HG02973 (cell line): ENCODE results near the gene PAK1.

ENCODE experiments used
- ATAC-seq: cut with Tn5 transposase; IDR thresholded peaks from one replicate; pipeline ENCODE4 v1.9.1; 2021; ENCODE audit warnings: moderate library complexity; ENCODE audit not compliant: unreplicated experiment

PAK1 gene

DNA sequence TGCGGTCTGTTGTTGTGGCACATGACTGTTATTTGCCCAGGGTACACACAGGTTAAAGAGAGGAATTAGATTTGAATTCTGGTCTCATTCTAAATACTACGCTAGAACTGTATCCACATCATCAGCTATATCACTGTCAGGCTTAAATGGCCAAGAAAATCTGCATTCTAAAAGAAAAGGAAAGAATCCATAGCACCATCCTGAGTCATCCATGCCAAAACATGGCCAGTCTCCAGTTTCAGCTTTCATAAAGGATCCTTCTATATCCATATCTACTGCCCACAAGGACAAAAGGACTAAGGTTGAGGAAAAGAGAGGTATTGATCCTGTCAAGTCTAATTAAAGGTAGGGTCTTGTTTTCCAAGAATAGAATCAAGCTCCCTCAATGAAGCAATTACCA is 98.8 kb downstream of the PAK1 start:
- ATAC-seq, result no peak

DNA sequence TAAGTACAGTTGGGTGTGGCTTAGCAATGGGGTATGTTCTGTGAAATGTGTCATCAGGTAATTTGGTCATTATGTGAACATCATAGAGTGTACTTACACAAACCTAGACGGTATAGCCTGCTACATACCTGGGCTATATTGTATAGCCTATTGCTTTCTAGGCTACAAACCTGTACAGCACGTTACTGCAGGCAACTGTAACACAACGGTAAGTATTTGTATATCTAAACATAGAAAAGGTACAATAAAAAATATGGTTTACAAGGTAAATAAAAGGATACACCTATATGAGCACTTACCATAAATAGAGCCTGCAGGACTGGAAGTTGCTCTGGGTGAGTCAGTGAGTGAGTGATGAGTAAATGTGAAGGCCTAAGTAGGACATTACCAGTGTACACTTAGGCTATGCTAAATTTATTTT is 99.3 kb downstream of the PAK1 start:
- ATAC-seq, result no peak

DNA sequence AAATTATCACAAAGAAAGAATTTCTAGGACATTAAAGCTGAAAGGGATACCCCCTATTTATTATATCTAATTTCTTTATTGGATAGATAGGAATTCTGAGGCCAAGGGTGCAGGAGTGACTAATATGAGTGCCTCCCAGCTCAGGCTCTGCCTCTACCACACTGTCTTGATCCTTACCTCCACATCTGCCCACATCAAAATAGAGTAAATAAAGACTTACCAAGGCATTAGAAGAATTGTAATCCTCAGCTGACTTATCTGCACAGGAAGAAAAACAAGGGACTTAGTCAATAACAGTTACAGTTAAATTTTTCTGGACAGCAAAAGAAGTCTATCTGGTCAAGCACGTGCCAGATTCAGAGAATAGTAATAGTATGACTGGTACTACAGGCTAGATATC is 99.8 kb downstream of the PAK1 start:
- ATAC-seq, result no peak

DNA sequence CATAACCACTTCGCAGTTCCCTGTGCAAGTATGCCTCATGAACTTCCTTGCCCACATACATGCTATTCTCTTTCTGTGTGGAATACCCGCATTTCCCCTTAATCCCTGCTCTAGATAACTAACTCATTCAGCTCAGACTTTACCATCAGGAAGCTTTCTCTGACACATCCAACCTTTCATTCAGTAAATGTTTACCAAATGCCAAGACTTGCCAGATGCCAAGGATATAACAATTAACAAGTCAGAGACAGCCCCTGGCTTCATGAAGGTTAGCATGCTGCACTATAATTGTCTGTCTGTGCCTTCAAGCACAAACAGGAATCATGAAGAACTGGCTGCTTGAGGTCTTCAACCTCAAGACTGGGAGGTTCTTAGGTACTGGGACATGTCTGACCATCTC is 101.2 kb downstream of the PAK1 start:
- ATAC-seq, result no peak

DNA sequence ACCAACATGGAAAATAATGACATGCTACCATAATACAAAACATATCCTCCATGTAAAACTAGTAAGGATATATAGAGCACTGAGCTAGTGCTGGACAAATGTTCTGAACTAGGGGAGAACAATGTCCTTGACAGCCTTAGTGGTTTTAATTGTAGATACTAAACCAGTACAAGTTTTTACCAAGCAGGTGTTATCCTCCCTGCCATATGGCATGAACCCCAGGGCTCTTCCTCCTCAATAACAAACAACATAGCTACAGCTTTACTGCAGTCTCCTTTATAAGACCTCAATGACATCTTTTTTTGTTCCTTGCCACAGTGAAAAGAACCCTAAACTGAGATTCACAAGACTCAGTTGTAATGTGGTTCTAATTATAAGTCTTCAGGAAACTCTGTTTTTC is 102.2 kb downstream of the PAK1 start:
- no peak for ATAC-seq

DNA sequence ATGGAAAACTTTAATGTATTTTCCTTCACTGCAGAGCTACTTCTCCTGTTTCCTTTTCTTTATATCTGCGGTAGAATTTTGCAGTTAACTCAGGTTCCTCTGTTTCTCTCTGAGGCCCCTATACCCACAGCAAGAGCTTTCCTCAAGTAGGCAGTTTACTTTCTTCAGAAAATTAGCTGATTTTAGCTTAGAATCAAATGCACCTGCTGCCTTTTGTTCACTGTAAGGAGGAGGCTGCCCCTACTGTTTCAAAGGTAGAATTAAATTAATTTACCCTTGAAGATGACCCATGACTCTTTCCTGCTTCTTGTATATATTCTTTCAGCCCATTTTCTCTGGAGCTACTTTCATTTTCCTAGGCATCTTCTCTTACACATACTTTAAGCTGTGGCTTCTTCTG is 103.7 kb downstream of the PAK1 start:
- ATAC-seq, result no peak

DNA sequence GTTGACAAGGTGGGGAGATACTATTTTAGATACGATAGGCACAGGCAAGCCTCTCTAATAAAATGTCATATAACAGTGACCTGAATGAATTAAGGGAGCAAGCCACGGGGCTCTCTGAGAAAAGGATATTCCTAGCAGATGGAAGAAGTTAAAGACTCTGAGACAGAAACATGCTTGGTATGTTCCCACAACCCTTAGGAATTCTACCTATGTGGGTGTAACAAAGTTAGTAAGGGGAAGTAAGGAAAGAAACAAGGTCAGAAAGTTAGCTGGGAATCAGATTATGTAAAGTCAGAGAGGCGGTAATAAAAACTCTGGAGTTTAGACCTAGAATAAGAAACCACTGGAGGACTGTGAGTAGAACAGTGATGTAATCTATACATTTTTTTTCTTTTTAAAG is 112.7 kb downstream of the PAK1 start:
- ATAC-seq, result no peak

DNA sequence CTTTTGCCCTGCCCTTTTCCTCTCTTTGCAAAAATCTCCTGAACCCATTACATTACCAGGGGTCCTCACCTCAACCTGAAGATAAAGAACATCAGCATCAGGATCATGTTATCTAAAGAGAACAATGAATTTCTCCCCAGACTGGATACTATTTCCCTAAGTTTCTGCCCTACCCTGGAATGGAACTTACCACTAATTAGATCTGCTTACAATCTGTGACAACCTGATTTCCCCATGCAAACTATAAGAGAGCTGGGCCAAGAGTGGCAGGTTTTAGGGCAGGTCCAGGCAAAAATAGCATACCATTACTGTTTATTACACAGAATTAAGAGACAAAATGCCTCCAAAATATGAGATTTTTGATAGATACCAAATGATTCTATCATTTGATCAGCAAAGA is 114.4 kb downstream of the PAK1 start:
- no peak for ATAC-seq

DNA sequence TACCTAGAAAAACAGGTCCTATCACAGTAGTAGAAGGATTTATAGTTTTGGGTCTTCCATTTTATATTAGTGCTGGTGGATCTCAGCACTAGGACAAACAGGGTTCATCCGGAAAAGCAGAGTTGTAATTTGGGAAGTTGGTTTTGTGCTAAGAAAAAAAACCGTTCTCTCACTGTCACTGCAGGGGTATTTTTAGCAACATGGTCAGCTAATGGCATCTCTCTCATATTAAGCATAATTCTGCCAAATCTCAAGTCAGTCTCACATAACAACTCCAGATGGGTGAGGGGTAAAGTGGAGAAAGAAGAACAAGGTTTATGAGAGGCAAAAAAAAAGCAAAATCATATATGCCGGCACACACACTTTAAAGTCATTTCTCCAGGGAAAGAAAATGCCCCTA is 120.8 kb downstream of the PAK1 start:
- ATAC-seq, result no peak

DNA sequence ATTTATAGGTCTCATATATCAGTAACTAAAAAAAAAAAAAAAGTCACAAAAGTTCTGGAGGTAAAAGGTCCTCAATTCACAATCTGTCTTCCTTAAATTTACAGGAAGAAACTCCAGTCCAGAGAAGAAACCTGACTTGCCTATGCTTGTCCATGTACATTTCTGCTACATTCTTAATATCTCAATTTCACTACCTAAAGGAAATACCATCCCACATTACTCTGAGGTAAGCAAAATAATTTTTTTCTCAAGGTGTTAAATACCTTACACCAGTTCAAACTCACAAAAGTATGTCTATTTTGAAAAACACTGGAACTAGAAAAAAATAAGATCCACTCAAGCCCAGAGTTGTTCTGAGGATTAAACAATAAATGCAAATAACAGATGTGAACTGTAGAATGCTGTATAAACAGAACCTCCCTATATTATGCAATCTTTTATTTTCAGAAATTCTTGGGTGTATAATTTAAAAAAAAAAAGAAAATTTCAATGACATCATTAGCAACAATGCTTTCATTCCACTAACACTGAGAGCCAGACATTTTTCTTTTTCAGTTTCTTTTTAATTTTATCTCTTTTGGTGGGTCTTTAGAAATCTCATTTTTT is 122.5 kb downstream of the PAK1 start:
- no peak for ATAC-seq

DNA sequence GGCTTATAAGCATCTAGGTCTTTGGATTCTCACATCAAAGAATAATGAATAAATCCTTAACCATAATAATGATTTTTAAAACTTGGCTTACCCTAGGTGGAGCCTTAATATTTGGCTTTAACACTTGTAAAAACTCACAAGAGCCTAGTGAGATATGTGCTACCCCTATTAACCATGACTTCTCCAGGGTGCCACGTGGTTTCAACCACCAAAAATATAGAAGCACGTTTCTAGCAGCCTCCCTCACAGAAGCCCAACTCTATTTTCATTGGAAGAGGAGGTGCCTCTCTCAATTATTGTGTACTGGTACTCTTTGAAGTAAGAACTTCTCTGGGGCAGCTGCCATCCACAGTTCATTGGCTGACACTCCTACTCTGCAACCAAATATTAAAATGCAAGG is 125.9 kb downstream of the PAK1 start:
- no peak for ATAC-seq

DNA sequence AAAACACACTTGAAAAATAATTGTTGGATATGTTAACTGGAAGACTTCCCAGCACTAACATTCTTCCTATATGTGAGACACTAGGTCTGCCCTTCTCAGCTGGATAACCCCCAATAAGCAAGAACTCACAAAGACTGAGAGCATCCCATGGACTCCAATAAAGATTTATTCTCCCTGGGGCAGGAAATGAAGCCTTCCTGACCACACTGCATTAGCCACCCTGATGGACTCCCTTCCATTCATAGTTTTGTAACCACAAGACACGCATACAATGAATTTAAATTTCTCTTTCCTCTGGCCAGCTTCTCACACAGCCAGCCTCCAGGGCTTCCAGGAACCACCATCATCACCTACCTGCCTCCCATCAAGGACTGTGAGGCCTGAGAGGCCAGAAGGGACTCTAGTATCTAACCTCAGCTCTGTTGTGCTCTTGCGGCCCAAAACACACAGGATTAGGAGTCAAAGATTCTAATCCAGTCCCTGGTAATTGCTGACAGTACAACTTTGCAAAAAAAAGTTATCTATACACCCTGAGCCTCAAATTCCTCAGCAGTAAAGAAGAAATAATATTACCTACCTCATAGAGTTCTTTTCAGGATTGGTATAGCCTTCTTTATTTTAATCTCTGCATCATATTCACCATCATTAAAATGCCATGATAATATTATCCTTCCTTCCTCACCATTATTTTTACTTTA is 126.8 kb downstream of the PAK1 start:
- no peak for ATAC-seq

DNA sequence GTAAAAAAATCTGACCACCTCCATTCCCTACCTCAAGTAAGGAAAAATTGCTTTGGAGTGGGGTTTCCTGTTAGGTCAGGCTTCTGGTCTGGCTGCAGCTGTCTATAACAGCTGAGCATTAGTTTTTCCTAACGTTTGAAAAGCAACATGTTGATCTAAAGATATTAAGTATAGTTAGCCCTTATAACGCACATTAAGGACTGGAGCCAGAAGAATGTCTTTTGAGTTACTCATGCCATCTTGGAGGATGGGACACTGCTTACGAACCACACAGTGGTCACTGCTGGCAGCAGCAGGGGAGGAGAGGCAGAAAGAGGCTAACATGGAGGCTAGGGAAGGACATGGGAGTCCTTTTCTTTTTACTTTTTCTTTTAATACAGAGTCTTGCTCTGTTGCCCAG is 128.3 kb downstream of the PAK1 start:
- ATAC-seq, result no peak

DNA sequence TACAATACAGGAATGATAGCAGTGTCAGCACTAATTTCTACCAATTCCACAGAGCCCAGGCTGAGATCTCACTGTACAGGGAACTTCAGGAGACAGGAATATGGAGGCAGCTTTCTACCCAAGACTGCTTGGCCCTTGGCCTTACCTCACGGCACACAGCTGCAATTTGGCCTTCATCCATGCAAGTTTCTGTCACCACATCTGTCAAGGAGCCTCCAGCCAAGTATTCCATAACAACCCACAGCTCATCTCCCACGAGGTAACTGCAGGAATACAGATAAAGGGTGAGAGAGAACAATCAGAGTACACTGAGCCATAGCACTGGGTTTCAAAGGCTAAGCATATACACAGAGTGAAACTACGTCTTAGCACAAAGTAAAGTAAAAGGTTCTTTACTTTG is 133.4 kb downstream of the PAK1 start:
- no peak for ATAC-seq

DNA sequence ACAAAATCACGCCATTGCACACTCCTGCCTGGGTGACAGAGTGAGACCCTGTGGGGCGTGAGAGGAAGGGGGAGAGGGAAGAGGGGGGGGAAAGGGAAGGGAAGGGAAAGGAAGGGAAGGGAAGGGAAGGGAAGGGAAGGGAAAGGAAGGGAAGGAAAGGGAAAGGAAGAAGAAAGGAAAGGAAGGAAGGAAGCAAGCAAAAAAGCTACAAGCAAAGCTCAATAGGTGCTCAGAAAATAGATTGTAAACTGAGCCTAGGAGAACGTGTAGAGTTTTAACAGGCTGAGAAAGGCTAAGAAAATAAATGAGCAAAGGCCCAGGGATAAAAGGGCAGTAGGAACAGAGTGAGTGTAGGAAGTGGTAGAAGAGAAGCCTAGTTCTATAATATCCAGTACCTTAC is 141.6 kb downstream of the PAK1 start:
- ATAC-seq, result no peak

DNA sequence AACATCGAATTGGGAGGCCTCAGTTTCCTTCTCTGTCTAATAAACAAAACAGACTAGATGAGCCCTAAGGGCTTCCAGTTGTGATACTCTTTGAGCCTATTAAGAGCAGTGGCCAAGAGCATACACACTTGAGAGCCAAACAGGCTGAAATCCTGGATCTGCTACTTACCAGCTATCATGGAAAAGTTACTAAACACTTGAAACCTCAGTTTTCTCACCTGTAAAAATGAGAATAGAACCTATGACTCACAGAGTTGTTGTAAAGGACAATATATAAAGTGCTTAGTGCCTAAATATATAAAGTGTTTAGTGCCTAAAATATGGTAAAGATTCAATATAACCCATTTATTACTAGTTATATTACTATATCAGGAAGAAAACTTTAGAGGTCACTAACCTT is 148.7 kb downstream of the PAK1 start:
- ATAC-seq, result no peak

DNA sequence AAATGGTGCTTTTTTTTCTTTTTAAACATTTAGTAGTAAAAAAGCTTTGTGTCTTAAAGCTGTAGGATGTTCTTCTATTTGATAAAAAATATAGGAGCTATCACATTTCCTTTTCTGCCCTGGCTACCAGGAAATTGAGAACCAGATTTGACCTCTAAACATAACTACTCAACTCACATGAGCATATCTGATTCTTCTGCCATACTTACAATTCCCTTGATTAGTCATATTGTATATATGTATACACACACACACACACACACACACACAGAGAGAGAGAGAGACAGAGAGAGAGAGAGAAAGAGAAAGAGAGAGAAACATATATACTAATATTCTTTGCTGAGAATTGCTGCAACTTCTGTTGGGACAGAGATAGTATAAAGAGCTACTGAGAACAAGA is 149.4 kb downstream of the PAK1 start:
- no peak for ATAC-seq

DNA sequence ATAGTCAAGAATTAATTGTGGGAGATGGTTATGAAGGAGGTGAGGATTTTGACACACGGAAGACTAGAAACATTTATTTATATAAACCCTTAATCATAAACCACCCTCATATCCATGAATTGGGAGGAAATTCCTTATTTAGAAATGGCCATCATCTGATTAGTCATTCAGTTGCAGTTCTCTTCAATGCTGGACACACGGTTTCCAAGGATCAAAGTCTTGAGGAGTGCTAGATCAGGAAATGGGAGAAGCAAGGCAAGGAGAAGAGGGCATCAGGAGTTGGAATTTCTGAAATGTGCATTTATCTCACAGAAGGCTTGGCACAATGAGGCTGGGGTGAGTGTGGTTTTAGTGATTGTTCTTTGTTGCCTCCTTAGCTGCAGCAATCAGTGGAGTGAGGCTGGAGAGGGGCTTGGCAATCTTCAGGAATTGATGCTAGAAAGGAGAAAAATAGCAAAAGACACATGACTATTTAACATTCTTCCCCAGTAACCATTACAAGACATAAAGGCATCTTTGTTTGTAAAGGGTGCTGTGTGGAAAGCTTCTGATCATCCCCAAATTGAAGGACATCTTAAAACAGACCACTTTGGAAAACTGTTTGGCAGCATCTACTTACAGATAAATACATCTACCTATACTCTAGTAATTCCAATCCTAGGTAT is 150.8 kb downstream of the PAK1 start:
- ATAC-seq, result no peak

DNA sequence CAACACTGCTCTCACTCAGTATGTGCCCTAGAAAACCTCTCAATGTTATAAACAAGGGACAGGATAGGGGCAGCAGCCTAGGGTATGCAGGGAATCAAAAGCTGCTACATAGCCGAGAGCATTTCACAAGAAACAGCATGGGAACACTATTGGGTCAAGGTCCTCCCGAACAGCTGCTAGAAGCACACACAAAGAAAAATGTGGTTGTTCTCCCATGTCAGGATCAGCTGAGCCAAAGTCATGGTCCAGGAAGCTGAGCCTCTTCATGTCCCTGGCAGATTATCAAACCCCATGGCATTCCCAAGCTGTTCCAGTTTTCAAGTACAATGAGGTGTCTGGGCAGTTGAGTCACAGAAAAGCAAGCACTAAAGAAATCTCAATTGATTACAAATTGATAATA is 151.4 kb downstream of the PAK1 start:
- no peak for ATAC-seq

DNA sequence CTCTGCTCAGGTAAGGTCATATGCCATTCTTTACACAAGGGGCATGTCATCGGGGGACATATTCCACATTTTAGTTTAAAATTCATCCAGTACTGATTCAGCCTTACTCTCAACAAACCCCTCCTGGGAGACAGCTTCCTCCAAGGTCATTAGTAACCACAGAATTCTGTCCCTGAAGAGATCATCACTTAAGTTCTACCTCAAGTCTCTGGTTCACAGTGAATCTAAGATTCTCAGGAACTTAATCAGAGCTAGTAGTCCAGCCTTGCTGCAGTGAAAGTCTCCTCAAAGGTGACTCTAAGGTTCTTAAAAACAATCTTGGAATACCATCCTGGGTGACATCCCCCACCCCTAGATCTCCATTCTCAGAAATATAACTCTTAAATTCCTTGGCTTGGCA is 153.5 kb downstream of the PAK1 start:
- ATAC-seq, result no peak

DNA sequence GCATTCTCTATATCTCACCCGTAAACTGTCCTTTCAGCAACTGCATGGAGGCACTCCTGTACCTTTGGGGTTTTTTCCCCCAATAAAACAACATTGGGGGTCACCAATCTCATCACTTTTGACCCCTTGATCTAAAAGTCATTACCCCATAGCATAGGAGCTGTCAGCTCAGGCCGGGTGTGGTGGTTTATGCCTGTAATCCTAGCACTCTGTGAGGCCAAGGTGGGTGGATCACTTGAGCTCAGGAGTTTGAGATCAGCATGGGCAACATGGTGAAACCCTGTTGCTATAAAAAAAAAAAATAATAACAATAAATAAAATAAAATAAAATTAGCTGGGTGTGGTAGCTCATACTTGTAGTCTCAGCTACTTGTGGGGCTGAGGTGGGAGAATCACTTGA is 155.3 kb downstream of the PAK1 start:
- ATAC-seq, result no peak

DNA sequence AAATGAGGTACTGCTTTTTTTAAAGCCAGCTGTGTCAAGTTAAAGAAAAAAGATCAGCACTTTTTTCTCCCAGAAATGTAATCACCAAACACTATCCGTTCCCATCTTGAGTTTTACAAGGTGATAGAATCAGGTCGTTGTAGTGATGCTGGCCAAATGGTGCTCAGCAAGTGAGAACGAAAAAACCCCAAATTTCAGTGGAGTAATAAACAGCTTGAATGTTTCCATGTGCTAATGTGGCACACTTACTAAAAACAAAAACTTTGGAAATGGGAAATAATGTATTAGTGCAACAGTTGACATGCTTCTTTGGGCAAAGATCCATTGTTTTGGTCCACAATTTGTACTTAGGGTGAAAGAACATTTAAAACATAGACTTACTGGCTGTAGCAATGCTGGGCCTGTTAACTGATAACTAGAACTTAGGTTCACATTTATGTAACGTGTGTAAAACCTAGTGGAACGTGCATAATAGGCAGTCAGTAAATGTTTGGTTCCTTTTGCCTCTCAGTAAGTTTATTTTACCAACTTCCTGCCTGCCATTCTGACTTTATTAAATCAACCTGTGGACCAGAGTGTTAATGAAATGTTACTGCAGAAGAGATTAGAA is 157.1 kb downstream of the PAK1 start:
- ATAC-seq, result no peak
